ENCODE results near the gene CPED1.

The CPED1 gene

GRCh38 chr7:121305109-121305508, 316.6 kb downstream of the CPED1 start:
- no peak for TF ChIP-seq ZNF555 (tag by site-specific recombination; conservative IDR thresholded peaks at IDR 0.05)
- TF ChIP-seq ZSCAN4 (tag by site-specific recombination; IDR thresholded peaks at IDR 0.05): no peak
- TF ChIP-seq ZNF501 (tag by site-specific recombination; IDR thresholded peaks at IDR 0.05): no peak
- no peak for TF ChIP-seq ZNF830 (tag by site-specific recombination; IDR thresholded peaks at IDR 0.05; ENCODE audit: low read depth)
- TF ChIP-seq SETDB1 (IDR thresholded peaks at IDR 0.05; ENCODE audit: insufficient read length, low read length): no peak
- no peak for TF ChIP-seq ZNF580 (tag by site-specific recombination; IDR thresholded peaks at IDR 0.05)
- TF ChIP-seq ZBTB49 (tag by site-specific recombination; IDR thresholded peaks at IDR 0.05; ENCODE audit: low read depth): no peak
- TF ChIP-seq ZNF792 (tag by site-specific recombination; IDR thresholded peaks at IDR 0.05): no peak
- no peak for TF ChIP-seq ZNF521 (tag by site-specific recombination; IDR thresholded peaks at IDR 0.05)
- no peak for TF ChIP-seq SP2 (tag by site-specific recombination; IDR thresholded peaks at IDR 0.05)
- no peak for TF ChIP-seq ZEB2 (tag by site-specific recombination; IDR thresholded peaks at IDR 0.05)
- no peak for TF ChIP-seq ZNF16 (tag by site-specific recombination; IDR thresholded peaks at IDR 0.05; ENCODE audit: low read depth)
- TF ChIP-seq ZNF132 (tag by site-specific recombination; IDR thresholded peaks at IDR 0.05; ENCODE audit: borderline replicate concordance): no peak
- no peak for TF ChIP-seq ZNF561 (tag by site-specific recombination; IDR thresholded peaks at IDR 0.05; ENCODE audit: borderline replicate concordance)
- CTCF ChIA-PET: no interaction called here
- Histone ChIP-seq H3K27ac (ENCODE audit: extremely low read depth, low read depth, low read length) (no peak overlapping the region), H3K9me3 (ENCODE audit: control insufficient read depth, insufficient read depth, low read depth, low read length) (no peaks in the 10 kb centered on the region), H3K36me3 (ENCODE audit: control insufficient read depth in 2 of 2, insufficient read depth in 1 of 2, low read length in 2 of 2) (no peaks in the 10 kb centered on the region), H3K4me3 (ENCODE audit: low read depth, low read length) (no peak overlapping the region), H3K4me1 (ENCODE audit: control insufficient read depth, insufficient read depth, low read length) (0 out of 2 replicates have a peak, but pooled peaks cover 2% of the 10 kb centered on the region)
- POLR2A ChIA-PET: interaction anchor here (0.5 kb wide), 1 partner anchor 429 kb away, joined by 5 read pairs; no protein-coding TSS in a partner anchor

GRCh38 chr7:121306565-121306964, 318.1 kb downstream of the CPED1 start:
- Histone ChIP-seq H3K4me3 (ENCODE audit: low read depth, low read length) (no peak overlapping the region), H3K9me3 (ENCODE audit: control insufficient read depth, insufficient read depth, low read depth, low read length) (no peaks in the 10 kb centered on the region; the same call in 1 of the 2 replicates), H3K27ac (ENCODE audit: extremely low read depth, low read depth, low read length) (no peak overlapping the region), H3K36me3 (ENCODE audit: control insufficient read depth in 2 of 2, insufficient read depth in 1 of 2, low read length in 2 of 2) (no peaks in the 10 kb centered on the region), H3K4me1 (ENCODE audit: control insufficient read depth, insufficient read depth, low read length) (no peaks in the 10 kb centered on the region)
- ChIA-PET POLR2A (no interaction called here), CTCF (no interaction called here)
- TF ChIP-seq ZBTB11 (tag by site-specific recombination; conservative IDR thresholded peaks at IDR 0.05; ENCODE audit: low read depth) (no peak), ZBTB8A (tag by site-specific recombination; IDR thresholded peaks at IDR 0.05) (no peak), ZNF37A (tag by site-specific recombination; IDR thresholded peaks at IDR 0.05) (no peak), ZNF324 (tag by site-specific recombination; IDR thresholded peaks at IDR 0.05) (no peak), KLF10 (tag by site-specific recombination; IDR thresholded peaks at IDR 0.05) (no peak), ZNF148 (tag by site-specific recombination; IDR thresholded peaks at IDR 0.05; ENCODE audit: borderline replicate concordance) (no peak), ZNF473 (tag by site-specific recombination; IDR thresholded peaks at IDR 0.05) (no peak), ZBTB10 (tag by site-specific recombination; IDR thresholded peaks at IDR 0.05) (no peak)
